HepG2 (cell line): Measurements from ENCODE around the gene CDK5RAP1. TPM values are rescaled to one million over a fixed set of nuclear protein-coding genes. Genes with fewer than 3 reads are reported as not detected.

Experiments used
- BORCS8-MEF2B ChIP-seq: sonication (generic); formaldehyde crosslinking; IDR thresholded peaks from 2 replicates; pipeline ENCODE4 v1.8.0; 2022; ENCODE audit warnings: mild to moderate bottlenecking, missing genetic modification reagents
- BRF2 ChIP-seq: sonication (generic); formaldehyde crosslinking; IDR thresholded peaks from 2 replicates; pipeline ENCODE4 v1.8.1; 2022; ENCODE audit warnings: mild to moderate bottlenecking, missing genetic modification reagents
- CSRNP1 ChIP-seq: sonication (generic); formaldehyde crosslinking; IDR thresholded peaks from 2 replicates; pipeline ENCODE4 v1.8.1; 2023; ENCODE audit warnings: mild to moderate bottlenecking, missing genetic modification reagents
- HNF1A ChIP-seq, 2 experiments: sonication (generic) in 1 of 2; formaldehyde crosslinking in 1 of 2; IDR thresholded peaks; 2 replicates each; pipeline versions ENCODE4 v1.4.0 to v1.6.1; 2016 to 2020; ENCODE audit warnings: borderline replicate concordance in 1 of 2, low read depth in 1 of 2, mild to moderate bottlenecking in 1 of 2, missing genetic modification reagents in 1 of 2
- MAZ ChIP-seq, 2 experiments: sonication (generic) in 1 of 2; formaldehyde crosslinking in 1 of 2; IDR thresholded peaks; 2 replicates each; pipeline versions ENCODE4 v1.5.0 to v1.6.1; 2012 to 2020; ENCODE audit warnings: low read depth in 2 of 2, mild to moderate bottlenecking in 2 of 2, borderline replicate concordance in 1 of 2, improper control_type of control experiment in 1 of 2, low read length in 1 of 2, missing genetic modification reagents in 1 of 2, moderate library complexity in 1 of 2
- MEF2D ChIP-seq: sonication (generic); formaldehyde crosslinking; IDR thresholded peaks from 2 replicates; pipeline ENCODE4 v1.5.1; 2020; ENCODE audit warnings: mild to moderate bottlenecking, missing genetic modification reagents
- MIER2 ChIP-seq: IDR thresholded peaks from 2 replicates; pipeline ENCODE4 v1.6.1; 2016; ENCODE audit warnings: missing biosample characterization, missing genetic modification reagents
- NCOA5 ChIP-seq: sonication (generic); formaldehyde crosslinking; IDR thresholded peaks from 2 replicates; pipeline ENCODE4 v1.4.0; 2020; ENCODE audit warnings: missing genetic modification reagents
- RBM22 ChIP-seq: fragments of 200-400 bp; formaldehyde crosslinking; optimal IDR thresholded peaks from 2 replicates; pipeline ENCODE3; 2017; ENCODE audit warnings: mild to moderate bottlenecking, low read length, moderate library complexity
- RFX5 ChIP-seq: IDR thresholded peaks from 2 replicates; pipeline ENCODE4 v1.6.1; 2011; ENCODE audit warnings: low read depth, low read length, improper control_type of control experiment
- SALL1 ChIP-seq: sonication (generic); formaldehyde crosslinking; IDR thresholded peaks from 2 replicates; pipeline ENCODE4 v1.8.0; 2022; ENCODE audit warnings: mild to moderate bottlenecking, missing genetic modification reagents
- SMYD3 ChIP-seq: sonication (generic); formaldehyde crosslinking; IDR thresholded peaks from 2 replicates; pipeline ENCODE4 v1.8.1; 2023; ENCODE audit warnings: mild to moderate bottlenecking, missing genetic modification reagents
- TBX2 ChIP-seq: sonication (generic); formaldehyde crosslinking; IDR thresholded peaks from 2 replicates; pipeline ENCODE4 v1.5.0; 2020; ENCODE audit warnings: missing genetic modification reagents, mild to moderate bottlenecking, borderline replicate concordance
- ZMAT3 ChIP-seq: sonication (generic); formaldehyde crosslinking; conservative IDR thresholded peaks from 2 replicates; pipeline ENCODE4 v1.7.0; 2021; ENCODE audit warnings: missing genetic modification reagents
- ZMYM3 ChIP-seq: sonication (generic); formaldehyde crosslinking; IDR thresholded peaks from 2 replicates; pipeline ENCODE4 v1.5.1; 2020; ENCODE audit warnings: mild to moderate bottlenecking, missing genetic modification reagents
- ZNF230 ChIP-seq: sonication (generic); formaldehyde crosslinking; IDR thresholded peaks from 2 replicates; pipeline ENCODE4 v1.4.0; 2020; ENCODE audit warnings: mild to moderate bottlenecking, missing genetic modification reagents
- ZNF331 ChIP-seq: sonication (generic); formaldehyde crosslinking; IDR thresholded peaks from 2 replicates; pipeline ENCODE4 v1.4.0; 2020; ENCODE audit warnings: missing genetic modification reagents
- ZNF354B ChIP-seq: sonication (generic); formaldehyde crosslinking; IDR thresholded peaks from 2 replicates; pipeline ENCODE4 v1.8.0; 2022; ENCODE audit warnings: mild to moderate bottlenecking, missing genetic modification reagents
- ZSCAN5A ChIP-seq: sonication (generic); formaldehyde crosslinking; IDR thresholded peaks from 2 replicates; pipeline ENCODE4 v1.8.0; 2022; ENCODE audit warnings: mild to moderate bottlenecking, missing genetic modification reagents, borderline replicate concordance
- polyA plus RNA-seq, 8 experiments: library from polyadenylated mRNA; depleted of rRNA in 3 of 8; stranded (reverse) in 7 of 8; unstranded in 1 of 8; fragments of >200 nt; fragmentation: Illumina TruSeq in 4 of 8; extraction: Trizol in 4 of 8; gene quantifications; 2 replicates each; pipeline versions ENCODE4 v1.2.1 to v1.2.3, GENCODE V29; 2011 to 2016; ENCODE audit warnings: low read depth in 4 of 8, missing spikeins in 1 of 8, mixed read lengths in 1 of 8; ENCODE audit not compliant: insufficient read depth in 1 of 8
- total RNA-seq, 5 experiments: library from RNA; depleted of rRNA; stranded (reverse); fragments of >200 nt; fragmentation: Illumina TruSeq; extraction: Trizol; gene quantifications; 2 replicates each; pipeline ENCODE4 v1.2.3, GENCODE V29; 2016; ENCODE audit warnings: low read depth in 1 of 5

Gene CDK5RAP1
- total and polyA plus RNA-seq, 2 of the 13 experiments (the other 11 are each of a cell fraction or from before 2014, with no cell fraction given) = 53.6 to 98.2 TPM

- TF ChIP-seq ZSCAN5A (CRISPR knock-in tag) (0 out of 2 replicates have a peak, but pooled peaks have one; percentile 23), MEF2D (CRISPR knock-in tag) (peak; percentile 42; the same call in 1 of the 2 replicates), MAZ (IDR thresholded peaks at IDR 0.05; ENCODE audit: borderline replicate concordance, low read depth, low read length) (no peak), MAZ (CRISPR knock-in tag; IDR thresholded peaks at IDR 0.05; ENCODE audit: low read depth) (0 out of 2 replicates have a peak, but pooled peaks have one; percentile 19), ZNF230 (CRISPR knock-in tag) (no peak), BRF2 (CRISPR knock-in tag) (peak; percentile 58; the same call in 1 of the 2 replicates), ZNF331 (CRISPR knock-in tag) (peak; percentile 18; the same call in 1 of the 2 replicates), BORCS8-MEF2B (CRISPR knock-in tag) (peak; percentile 64; the same call in 1 of the 2 replicates), NCOA5 (CRISPR knock-in tag) (no peak), ZNF354B (CRISPR knock-in tag) (0 out of 2 replicates have a peak, but pooled peaks have one; percentile 30), CSRNP1 (CRISPR knock-in tag) (0 out of 2 replicates have a peak, but pooled peaks have one; percentile 21), RFX5 (peak; percentile 7; the same call in 1 of the 2 replicates), SALL1 (CRISPR knock-in tag) (peak; percentile 24; the same call in 1 of the 2 replicates), RBM22 (no peak), HNF1A (IDR thresholded peaks at IDR 0.05; ENCODE audit: low read depth) (peak; percentile 26; the same call in 1 of the 2 replicates), HNF1A (CRISPR knock-in tag; IDR thresholded peaks at IDR 0.05; ENCODE audit: borderline replicate concordance) (no peak), ZMYM3 (peak; percentile 60; the same call in 1 of the 2 replicates), TBX2 (CRISPR knock-in tag) (peak; percentile 54; the same call in 1 of the 2 replicates), ZMAT3 (CRISPR knock-in tag) (0 out of 2 replicates have a peak, but pooled peaks have one; percentile 29), MIER2 (CRISPR knock-in tag) (0 out of 2 replicates have a peak, but pooled peaks have one; percentile 44), SMYD3 (CRISPR knock-in tag) (0 out of 2 replicates have a peak, but pooled peaks have one; percentile 54)
Measured at GRCh38 chr20:33441142-33441955, 40.0 kb upstream of the CDK5RAP1 start (continued).
